LHCN-M2 (cell line): ENCODE results near the gene CDH2. TPM values are rescaled to one million over a fixed set of nuclear protein-coding genes. Genes with fewer than 3 reads are reported as not detected.

Experiments
- DNase-seq: peaks from one replicate; pipeline ENCODE4 v3.0.0-alpha.2; 2012; ENCODE audit warnings: low read depth
- total RNA-seq: library from RNA; depleted of rRNA; stranded (reverse); fragments of >200 nt; gene quantifications from 2 replicates; pipeline ENCODE4 v1.2.3, GENCODE V29; 2014

Gene CDH2
- total RNA-seq, 1 experiment from 2014 or later: 31.1 TPM

DNA sequence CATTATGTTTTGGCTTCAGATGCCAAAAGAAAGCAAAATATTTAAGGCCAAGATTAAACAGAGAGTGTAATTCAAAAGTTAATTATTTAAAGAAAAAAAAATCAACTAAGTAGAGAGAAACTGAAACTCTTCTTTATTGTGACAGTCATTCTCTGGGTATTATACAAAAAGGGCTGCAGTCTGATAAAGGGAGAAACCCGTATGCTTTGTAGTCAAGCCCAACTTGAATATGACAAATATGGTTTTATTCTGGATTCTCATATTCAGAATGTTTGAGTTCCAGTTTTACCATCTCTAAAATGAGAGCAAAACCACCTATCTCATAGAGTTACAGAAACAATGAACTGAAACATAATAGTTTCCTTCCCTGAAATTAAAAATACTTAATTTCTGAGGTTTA, 8.2 kb downstream of the CDH2 start:
- no peak for DNase-seq

DNA sequence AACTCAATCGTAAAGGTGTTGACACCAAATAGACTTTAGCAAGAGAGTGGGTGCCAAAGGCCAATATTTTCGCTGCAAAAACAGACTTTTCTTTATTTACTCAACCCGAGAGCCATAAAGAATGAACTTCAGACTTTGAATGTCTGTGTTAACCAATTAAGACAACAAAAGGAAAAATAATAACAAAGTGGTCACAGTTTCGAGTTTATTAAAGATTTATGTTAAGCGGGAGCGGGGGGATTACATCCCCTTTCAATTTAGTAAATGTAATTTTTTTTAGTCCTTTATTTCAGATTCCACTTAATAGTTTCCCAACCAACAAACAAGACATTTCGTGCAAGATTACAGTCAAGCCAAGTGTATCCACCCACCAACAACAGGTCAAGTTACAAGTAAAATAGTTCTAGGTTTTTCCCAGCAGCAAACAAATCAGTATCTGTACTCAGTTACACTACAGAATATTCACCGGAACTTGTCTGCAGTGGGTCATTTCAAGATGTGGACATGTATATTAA, 9.0 kb downstream of the CDH2 start:
- no peak for DNase-seq

DNA sequence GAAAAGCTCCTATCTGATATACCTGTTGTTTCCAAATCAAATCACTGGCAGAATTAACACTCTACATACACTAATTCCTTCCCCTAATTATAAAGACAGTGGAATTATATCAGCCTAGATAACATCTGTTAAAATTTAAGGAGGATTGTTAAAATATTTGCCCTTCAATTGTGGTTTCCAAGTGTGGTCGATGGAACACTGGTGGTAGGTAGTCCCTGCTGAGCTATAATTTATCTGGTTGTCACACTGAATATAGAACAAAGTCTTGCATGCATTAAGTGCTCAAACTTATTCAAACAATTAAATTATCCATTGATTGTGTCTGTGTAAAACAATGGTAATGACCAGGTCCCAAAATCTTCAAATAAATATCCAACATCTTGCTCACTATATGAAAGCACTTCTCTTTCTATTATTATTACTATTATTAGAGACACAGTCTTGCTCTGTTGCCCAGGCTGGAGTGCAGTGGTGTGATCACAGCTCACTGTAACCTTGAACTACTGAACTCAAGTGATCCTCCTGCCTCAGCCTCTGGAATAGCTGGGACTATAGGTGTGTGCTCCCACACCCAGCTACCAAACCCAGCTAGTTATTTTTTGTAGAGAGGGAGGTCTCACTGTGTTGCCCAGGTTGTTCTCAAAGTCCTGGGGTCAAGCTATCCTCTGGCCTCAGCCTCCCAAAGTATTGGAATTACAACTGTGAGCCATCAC, 12.0 kb downstream of the CDH2 start:
- no peak for DNase-seq

DNA sequence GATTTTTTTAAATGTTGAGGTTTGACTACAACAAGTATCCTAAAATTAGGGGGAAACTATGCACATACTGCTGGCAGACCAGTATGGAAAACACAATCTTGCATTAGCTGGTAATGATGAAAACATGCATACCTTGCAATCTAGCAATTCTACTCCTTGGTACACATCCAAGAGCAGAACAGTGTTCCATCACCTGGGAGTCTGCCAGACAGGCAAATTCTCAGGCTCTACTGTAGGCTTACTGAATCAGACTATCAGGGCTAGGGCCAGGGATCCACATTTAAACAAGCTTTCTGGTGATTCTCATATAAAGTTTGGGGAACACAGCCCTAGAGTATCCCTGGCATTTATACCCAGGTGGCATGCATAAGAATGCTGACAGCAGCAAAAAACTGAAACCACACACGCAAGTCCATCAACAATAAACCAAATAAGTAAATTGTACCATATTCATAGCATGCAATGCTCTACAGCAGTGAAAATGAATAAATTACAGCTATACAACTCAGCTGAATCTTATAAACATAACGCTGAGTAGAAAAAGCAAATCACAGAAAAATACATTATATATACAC, 13.6 kb downstream of the CDH2 start:
- no peak for DNase-seq

DNA sequence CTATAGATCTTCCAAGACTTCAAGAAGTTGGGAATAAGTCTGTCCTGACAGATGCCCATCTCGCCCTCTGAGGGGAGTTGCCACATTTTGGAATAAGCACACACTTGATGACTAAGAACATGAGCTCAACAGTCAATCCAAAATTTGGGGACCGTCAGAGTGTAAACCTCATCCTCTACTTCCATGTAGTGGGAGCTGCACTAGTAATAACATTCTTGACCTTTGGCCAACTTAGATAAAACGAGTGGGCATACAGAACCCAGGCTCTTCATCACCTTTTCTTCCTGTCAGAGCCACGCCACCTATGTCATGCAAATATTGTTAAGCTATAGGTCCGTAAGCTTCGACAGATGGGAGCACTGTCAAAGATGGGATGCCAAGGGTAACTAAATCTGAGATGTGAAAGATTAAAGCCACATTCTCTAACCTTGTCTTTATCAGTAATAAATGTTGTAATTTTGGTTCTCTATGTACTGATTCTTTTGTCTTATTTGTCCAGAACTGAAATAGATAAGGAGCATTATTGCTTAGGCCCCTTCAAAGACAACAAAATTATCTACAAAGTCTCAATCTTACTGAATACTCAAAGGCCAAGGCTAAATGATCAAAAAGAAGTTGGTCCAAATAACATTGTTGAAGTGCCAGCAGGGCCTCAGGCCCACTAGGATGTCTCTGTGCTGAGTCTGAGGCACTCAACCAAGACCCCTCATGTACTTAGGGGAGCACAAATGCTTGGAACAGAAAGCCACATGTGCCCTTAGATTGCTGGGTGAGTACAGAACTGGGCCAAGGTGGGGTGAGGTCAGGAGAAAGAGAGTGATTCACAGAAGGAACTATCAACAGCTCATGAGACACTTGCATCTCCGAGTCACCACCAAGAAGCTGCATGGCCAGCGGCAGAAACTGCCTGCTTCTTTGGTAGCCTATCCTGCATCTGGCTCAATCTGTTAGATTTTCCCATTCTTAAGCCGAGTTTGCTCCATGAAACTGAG, 15.0 kb downstream of the CDH2 start:
- peak; percentile 56 for DNase-seq

DNA sequence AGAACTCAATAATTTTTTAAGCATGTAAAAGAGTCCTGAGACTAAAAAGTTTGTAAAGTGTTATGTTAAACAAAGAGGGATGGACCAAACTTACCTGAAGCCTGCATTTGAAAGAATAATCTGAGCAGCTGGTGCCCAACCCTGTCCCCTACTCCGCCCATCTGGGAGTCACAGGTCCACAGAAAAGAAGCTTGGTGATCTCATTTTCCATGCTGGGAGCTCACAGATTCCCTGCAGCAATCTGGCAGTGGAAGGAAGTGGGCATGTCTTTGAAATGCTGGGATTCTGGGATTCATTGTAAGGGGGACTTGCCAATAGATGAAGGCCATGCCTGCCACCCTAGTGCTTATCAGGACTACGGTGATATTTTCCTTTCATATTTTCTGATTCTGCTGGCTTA, 17.9 kb downstream of the CDH2 start:
- DNase-seq: no peak

DNA sequence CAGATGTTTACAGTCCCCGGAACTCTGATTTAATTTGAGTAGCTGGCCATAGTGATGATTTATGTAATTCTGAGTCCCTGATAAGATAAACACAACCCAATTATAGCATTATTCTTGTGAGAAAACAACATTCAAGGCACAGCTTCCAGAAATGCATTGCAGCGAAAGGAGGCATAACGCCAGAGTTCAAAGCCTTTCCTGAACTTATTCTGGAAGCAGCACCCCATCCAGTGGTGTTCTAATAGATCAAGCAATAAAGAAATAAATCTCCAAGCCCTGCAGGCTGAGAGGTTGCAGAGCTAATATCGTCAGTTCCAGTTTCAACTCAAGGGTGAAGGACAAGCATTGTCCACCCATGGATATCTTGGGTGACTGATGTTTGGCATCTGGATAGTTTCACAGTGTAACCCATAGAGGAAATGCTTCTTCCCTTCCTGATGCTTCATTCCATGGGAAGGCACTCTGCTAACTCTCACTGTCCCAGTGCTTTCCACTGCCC, 18.8 kb downstream of the CDH2 start:
- DNase-seq: peak; percentile 15

DNA sequence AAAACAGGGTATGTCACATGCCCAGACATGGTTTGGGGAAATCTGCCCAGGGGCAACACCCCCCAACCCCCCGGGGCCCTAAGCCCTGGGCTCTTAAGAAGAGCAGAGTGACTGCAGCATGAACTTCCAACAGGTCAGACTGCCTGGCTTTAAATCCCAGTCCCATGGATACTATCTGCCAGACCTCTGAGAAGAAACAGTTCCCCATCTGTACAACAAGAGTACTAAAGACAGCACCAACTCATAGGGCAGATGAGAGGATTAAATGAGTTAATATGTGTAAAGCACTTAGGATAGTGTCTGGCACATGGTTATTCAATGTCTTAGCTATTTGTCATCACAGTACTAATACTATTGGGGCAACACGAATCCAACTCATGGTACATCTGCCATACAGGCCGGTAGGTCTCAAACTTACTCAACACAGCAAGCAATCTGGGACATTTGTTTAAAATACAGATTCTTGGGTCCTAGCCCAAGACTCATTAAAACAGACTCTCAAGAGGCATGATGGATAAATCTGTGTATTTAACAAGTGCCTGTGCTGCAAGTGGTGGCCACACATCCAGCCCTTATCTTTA, 23.4 kb downstream of the CDH2 start:
- DNase-seq: no peak

DNA sequence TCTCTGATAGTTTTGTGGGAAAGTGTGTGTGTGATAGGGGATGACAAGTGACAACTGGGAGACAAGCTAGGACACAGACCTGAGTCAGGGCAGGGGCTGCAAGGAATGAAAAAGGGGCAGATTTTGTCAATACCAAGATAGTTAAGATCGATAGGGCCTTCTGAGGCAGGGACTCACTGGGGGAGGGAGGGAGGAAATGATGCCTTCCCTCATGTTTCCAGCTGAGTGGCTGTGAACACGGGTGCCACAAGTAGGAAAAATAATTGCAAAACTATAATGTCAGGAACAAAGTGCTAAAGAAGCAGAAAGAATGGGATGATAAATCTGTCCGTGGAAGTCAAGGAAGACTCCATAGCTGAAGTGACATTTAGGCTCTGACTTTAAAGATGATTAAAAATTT, 24.2 kb downstream of the CDH2 start:
- DNase-seq: no peak

DNA sequence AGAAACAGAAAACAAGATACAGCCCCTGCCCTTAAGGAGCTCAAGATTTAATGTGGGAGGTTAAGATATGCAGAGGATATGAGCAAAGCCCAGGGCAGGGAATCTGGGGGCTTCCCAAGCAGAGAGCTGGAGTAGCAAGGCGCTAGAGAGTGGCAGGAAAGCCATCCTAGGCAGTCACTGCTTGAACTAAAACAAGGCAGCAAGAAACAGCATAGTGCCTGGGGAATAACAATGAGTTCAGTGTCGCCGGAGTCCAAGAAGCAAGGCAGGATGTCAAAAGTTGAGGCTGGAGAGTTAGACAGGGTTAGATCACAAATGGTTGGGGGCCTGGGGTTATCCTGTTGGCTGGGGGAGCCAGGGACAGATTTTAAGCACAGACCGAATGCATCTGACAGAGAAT, 24.6 kb downstream of the CDH2 start:
- no peak for DNase-seq

DNA sequence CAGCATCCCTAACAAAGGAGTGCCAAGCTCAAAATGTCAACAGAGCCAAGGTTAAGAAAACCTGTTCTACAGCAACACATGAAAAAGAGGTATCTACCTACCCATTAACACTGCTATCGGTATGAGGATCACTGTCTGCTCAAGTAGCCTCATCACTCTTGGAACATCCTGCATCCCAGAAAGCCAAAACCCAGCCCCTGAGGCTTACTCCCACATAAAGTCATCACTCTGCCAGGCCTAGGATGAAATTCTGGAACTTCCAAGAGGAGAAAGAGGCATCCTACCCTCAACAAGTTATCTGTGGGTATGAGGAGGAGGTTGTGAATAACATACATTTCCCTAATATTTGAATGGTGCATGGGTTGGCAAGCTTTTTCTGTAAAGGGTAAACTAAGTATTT, 25.5 kb downstream of the CDH2 start:
- no peak for DNase-seq

DNA sequence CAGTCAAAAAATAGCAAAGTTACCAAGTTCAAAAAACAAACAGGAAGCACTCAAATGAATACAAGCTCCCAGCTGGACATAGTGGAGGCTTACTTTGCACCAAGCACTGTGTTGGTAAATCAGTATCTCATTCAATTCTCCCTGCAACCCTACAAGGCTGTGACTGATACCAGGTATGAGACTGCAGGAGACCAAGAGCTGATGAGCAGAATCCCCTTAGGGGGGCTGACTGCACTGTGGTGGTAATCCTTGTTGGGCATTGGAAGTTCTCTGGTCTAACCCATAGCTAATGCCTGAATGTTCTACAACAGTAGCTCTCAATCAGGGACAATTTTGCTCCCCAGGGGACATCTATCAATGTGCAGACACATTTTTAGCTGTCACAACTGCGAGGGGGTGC, 26.0 kb downstream of the CDH2 start:
- no peak for DNase-seq

DNA sequence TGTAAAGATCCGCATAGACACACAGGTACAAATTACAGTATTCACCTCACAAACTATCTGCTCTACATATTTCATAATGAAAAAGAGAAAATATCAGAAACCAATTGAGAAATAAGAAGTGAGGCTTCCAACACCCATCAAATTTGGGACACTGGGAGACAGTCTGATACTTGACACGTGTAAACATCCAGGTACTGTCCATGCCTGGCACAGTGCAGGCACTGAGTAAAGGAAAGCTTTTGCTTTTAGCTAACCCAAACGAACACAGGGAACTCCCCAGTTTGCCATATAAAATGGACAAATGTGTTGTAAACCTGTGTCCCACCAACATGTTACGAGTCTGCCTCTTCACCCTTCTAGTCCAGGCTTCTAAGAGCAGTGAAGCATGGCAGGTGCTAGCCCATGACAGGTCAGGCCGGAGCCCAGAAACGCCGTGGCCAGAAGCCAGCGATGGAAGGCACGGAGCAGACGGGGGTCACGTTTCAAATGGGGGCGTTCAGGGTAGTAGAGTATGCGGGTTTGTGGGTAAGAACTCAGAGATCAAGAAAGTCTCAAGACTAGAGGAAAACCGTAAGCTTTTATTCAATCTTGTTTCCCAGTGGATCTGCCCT, 27.0 kb downstream of the CDH2 start:
- DNase-seq: no peak

DNA sequence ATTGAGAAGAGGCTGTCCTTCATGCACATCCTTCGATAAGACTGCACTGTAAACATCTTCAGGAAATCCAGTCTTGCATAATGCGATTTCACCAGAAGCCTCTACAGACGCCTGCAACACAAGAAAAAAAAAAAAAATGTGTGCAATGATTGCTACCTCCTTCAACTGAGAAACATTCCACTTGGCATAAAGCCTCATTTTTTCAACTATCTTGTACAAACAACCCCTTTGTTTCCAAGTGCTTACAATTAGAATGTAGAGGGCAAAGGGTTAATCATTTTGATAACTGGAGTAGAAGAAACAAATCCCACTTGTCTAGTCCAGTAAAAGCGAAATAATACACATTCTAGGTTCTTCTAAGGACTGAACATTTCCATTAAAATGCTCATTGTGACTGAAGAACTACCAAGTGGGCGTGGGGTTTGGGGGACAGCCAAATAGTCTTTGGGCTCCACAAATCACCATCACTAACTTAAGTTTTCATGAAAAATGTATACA, 29.2 kb downstream of the CDH2 start:
- no peak for DNase-seq

DNA sequence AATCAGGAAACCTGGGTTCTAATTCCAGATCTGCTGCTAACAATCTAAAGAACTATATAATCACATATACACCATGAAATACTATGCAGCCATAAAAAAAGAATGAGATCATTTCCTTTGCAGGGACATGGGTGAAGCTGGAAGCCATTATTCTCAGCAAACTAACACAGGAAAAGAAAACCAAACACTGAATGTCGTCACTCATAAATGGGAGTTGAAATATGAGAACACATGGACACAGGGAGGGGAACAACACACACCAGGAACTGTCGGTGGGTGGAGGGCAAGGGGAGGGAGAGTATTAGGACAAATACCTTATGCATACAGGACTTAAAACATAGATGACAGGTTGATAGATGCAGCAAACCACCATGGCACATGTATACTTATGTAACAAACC, 33.2 kb downstream of the CDH2 start:
- DNase-seq: no peak

DNA sequence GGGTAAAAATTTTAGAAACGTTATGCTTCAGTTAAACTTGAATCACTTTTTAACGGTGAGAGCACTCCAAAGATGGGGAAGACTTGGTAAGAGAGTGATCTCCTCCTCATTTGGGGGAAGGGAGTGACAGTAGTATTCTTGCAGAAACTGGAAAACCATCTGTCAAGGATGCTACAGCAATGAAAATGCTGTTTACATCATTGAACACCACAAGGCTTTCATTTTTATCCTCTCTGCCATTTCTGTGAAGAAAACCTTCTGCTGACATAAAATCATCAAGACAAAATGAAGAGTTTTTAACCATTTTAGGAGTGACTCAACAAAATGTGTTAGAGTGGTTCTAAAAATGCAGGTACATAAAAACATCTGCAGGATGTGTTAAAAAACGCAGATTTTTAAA, 38.1 kb downstream of the CDH2 start:
- no peak for DNase-seq

DNA sequence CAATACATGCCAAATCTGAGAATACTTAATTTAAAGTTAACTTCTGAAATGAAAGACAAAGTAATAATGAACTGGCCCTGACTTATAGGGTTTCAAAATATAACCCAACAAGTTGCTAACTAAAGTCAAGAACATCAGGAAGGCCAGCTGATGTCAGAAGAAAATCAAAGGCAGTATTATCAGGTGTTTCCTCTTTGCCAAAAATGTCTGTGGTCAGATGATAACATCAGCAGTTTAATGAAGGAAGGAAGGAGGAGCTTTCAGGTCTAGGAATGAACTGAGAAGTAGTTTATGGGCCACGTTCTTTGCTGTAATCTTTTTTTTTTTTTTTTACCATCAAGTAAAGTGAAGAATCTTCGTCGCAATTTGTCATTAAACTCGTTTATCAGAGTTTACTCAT, 40.9 kb downstream of the CDH2 start:
- DNase-seq: no peak

DNA sequence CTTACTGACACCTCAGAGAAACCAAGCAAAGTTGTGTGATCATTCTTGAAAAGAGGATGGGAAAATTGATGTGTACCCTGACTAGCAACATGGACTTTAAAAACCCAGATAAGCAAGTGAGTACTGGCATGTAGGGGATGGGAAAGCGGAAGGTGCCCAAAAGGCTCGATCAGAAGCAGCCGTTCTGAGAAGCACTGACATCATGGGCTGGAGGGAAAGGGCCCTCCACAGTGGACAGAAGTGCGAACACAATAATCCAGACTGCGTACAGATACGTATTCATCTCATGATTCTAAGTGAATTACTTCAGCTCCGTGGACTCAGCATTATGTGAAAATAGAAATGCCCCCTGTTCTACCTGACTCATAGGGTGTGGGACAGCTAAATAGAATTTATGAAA, 42.2 kb downstream of the CDH2 start:
- no peak for DNase-seq

DNA sequence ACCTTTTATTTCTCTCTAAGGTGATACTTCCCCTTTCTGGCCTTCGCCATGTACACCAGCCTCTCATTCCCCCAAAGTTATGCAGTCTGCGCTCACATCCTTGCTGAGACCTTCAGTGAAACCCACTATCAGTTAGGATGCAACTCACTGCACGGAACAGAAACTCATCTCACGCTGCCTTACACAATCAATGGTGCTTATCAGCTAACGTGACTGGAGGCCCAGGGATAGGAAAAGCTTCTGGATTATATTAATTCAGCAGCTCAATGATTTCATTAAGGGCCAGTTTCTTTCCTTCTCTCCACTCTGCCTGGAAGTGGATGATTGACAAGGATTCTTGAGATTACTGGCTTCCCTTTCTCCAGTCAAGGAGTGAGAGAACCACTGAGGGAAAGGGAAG, 44.8 kb downstream of the CDH2 start:
- DNase-seq: no peak

DNA sequence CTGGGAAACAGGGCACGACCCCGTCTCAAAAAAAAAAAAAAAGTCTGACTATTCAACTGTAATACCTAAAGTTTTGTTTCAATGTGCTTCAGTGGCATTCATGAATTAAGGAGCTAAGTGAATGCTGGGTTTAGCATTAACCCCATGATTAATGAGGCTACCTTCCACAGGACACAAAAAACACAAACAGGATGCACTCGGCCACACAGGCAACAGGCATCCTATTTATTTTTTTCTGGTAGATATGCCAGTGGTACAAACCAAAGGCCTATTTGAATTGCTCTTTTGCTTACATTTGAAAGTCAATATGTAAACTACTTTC, 48.3 kb downstream of the CDH2 start:
- DNase-seq: no peak
